ENCODE results near the gene CRX.
A peak's percentile ranks its signal among the peaks of the same experiment; 100 is the strongest.
"Not testable (repeated sequence)": the region's sequence is repeated elsewhere in the genome, so short reads cannot be mapped to it uniquely, and the experiment has no call there.

CRX gene
- long read RNA-seq, donor 1 = 0 reads
- long read RNA-seq, donor 2, partial matches to known transcripts = 0 of 1 reads
- long read RNA-seq, donor 2, other reads (novel, unspliced or antisense) = 0 of 1 reads
- long read RNA-seq, donor 3 = 0 reads
- long read RNA-seq, donor 4 = 0 reads
- long read RNA-seq, donor 5 = 0 reads
- long read RNA-seq, donor 6 = 0 reads
- long read RNA-seq, donor 7 = 0 reads
- long read RNA-seq, donor 8 = 0 reads

DNA sequence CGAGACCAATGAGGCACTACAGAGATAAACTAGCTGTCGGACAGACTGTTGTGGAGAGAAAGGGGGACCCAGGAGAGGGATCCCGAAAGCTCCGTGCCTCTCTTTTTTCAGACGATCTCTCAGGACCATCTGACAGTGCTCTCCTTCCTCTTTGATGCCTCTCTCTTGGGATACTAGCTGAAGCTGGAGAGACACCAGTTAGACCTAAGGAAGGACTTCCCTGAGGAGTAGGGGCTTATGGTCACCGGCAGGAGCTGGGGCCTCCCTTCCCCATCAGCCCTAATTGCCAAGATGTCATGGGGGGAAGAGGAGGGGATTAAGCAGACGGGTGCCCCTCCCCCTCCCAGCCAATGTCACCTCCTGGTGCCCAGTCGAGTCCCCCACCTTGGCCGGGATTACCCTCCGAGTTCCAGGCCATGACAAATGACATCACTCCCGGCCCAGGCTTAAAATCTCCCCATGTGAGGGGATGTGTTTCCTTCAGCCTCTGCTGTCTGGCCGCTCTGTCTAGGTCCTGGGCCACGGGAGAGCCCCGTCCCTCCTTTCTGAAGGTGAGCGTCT lies at the start of gene CRX:
TSS of gene CRX (plus strand) at position 478 of the 561 bp plus-strand sequence. CDS start 12,507 bp downstream, outside the sequence.
- no peak for DNase-seq

DNA sequence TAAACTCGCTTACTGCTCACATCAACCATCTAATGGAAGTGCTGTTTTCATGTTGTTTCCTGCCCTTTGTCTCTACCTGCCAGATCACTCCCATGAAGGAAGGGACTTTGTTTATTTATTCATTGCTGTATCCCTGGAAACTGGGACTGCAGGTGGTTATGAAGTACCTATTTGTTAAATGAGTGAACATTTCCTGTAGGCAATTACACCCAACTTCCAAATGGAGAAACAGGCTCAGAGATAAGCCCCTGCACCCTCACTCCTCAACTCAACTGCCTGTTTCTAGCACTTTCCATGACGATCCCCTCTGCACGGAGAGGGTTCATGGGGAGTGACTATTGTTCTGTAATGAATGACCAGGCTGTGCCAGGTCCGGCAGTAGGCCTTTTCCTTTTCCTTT lies 45.2 kb upstream of the CRX start:
- no peak for DNase-seq

DNA sequence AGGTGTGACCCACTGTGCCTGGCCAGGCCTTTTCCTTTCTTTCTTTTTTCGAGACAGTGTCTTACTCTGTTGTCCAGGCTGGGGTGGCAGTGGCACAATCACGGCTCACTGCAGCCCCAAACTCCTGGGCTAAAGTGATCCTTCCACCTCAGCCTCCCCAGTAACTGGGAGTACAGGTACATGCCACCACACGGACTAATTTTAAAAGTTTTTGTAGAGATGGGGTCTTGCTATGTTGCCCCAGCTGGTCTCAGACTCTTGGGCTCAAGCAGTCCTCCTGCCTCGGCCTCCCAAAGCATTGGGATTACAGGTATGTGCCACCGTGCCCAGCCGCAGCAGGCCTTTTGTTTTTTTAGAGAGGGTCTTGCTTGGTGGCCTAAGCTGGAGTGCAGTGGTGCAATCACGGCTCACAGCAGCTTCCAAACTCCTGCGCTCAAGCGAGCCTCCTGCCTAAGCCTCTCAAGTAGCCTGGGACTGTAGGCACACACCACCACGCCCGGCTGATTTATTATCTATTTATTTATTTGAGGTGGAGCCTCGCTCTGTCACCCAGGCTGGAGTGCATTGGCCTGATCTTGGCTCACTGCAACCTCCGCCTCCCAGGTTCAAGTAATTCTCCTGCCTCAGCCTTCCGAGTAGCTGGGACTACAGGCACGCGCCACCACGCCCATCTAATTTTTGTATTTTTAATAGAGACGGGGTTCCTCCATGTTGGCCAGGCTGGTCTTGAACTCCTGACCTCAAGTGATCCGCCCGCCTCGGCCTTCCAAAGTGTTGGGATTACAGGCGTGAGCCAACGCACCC lies 44.3 kb upstream of the CRX start:
- DNase-seq = not testable (repeated sequence)

DNA sequence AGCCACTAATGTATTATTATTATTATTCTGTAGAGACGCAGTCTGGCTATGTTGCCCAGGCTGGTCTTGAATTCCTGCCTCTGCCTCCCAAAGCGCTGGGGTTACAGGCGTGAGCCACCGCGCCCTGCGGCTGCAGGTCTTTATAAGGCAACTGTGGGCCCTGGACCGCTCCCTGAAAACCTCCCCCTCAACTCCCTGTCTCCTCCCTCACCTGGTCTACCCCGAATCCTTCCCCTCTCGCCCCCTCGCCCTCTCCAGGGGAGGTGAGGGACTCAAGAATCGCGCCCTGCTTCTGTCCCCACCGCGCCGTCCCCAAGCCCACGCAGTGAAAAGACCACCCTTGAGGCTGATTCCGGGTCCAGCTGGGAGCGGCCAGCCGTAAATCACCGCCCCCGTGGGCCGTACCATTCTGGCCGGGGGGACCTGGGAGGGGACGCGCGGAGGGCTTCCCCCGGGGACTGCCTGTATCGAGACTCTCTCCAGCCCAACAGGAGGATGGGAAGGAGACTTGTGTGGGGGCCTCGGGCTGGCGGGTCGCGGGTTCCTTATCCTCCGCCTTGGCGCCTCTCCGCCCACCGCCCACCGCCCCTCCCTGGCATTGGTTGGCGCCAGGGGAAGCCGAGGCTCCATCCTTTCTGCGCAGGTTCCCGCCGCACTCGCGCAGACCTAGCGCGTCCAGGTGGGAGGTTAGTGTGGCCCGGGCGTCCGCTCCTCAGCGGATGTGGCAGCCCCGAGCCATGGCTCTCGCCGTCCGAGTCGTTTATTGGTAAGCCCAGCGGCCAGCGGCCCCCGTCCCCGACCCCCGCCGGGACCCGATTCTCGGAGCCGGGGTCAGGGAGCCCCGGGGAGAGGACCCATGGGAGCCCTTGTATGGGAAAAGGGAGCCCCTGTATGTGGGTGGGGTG lies 43.4 kb upstream of the CRX start, which contains the start of gene SELENOW:
TSS of gene SELENOW (plus strand) at position 655 of the 905 bp plus-strand sequence. CDS start at position 738, 83 bp downstream.
- DNase-seq = peak; percentile 95

DNA sequence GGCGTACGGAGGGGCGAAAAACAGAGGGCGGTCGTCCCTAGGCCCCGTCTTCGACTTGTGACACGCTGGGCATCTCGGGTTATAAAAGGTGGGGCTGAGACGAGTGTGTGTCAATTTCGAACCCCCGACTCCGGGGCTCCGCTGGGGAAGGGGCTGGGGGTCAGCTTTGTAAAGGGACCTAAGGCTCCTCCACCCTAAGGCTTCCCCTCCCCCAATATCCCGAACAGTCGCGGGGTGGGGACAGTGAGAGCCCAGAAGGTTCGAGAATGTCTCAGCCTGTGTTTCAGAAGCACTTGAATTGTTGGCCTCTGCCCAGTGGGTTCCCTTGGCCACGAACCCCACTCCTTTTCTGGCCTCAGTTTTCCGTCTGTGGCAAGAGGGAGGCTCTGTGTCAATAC lies 42.8 kb upstream of the CRX start:
- DNase-seq = no peak

DNA sequence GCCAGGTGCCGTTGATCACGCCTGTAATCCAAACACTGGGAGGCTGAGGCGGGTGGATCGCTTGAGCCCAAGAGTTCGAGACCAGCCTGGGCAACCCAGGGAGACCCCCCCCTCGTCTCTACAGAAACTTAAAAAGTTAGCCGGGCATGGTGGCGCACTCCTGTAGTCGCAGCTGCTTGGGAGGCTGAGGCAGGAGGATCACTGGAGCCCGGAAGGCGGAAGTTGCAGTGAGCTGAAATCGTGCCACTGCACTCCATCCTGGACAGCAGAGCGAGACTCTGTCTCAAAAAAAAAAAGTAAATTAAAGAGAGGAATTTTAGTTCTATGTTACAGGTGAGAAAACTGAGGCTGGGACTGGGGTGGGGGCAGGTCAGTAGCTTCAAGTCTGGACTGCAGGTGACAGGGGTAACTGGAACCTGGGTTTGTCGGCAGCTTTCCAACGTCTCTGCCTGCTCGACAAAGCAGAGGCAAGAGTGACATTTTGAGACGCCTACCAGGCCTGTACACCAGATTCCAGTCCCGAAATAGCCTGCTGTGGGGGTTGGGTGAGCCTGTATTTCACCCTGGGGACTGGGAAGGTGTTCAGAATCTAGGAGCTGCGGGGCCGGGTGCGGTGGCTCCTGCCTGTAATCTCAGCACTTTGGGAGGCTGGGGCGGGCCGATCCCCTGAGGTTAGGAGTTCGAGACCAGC lies 42.1 kb upstream of the CRX start:
- DNase-seq = no peak

DNA sequence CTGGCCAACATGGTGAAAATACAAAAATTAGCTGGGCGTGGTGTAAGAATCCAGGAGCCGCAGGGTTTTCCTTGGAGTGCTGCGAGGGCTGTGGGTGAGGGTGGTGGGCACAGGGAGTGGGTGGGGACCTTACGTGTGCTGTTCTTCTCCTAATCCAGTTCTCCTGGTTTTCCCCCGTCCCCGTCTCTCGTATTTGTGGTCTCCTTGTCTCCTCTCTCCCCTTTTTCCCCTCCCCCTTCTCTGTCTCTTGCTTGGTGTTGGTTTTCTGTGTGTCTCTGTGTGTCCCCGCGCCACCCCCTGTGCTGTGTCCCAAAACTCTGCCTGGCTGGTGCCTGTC lies 41.6 kb upstream of the CRX start:
- DNase-seq = no peak

DNA sequence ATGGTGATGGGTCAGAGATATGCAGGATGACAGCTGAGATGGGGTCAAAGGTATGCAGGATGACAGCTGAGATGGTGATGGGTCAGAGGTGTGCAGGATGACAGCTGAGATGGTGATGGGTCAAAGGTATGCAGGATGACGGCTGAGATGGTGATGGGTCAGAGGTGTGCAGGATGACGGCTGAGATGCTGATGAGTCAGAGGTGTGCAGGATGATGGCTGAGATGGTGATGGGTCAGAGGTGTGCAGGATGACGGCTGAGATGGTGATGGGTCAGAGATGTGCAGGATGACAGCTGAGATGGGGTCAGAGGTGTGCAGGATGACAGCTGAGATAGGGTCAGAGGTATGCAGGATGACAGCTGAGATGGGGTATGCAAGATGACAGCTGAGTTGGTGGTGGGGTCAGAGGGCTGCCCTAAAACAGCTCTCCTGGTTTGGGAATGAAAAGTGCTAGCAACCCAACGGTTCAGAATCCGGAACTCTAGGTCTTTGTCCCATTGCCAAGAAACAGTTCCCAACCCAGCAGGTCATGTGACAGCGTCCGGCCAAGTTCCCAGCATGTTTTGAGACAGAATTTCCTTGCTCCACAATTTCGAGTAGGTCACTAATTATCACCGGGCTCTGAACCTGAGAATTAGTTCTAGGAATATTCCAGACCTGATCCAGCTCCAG lies 40.0 kb upstream of the CRX start:
- DNase-seq = no peak

DNA sequence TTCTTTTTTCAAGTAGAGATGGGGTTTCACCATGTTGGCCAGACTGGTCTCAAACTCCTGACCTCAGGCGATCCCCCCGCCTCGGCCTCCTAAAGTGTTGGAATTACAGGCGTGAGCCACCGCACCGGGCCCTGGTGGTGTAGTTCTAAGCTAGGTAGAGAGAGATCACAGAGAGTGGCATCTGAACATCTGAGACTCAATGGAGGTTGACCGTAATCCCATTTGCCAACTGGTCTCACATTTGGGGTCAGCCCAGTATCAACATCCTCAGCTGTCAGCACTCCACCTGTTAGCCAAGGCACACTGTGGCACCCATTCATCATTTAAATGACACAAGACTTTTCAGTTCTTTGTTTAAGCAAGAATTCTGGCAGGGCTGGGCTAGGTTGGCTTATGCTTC lies 35.2 kb upstream of the CRX start:
- no peak for DNase-seq

DNA sequence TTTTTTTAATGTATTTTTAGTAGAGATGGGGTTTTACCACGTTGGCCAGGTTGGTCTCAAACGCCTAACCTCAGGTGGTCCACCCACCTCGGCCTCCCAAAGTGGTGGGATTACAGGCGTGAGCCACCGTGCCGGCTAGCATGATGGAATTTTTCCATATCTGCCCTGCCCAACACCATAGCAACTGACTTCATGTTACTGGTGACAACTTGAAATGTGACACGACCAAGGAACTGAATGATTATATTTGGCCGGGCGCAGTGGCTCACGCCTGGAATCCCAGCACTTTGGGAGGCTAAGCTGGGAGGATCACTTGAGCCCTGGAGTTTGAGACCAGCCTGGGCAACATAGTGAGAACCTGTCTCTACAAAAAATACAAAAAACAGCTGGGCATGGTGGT lies 34.4 kb upstream of the CRX start:
- DNase-seq = not testable (repeated sequence)

DNA sequence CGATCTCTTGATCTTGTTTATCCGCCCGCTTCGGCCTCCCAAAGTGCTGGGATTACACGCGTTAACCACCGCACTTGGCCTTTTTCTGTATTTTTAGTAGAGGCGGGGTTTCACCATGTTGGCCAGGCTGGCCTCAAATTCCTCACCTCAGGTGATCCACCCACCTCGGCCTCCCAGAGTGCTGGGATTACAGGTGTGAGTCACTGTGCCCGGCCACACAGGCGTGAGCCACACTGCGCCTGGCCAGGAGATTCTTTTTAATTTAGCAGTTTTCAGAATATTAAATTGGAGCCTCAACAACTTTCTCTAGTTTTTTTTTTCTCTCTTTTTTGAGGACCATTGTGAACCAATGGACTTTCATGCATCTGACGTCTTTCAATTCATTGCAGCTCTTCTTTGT lies 31.9 kb upstream of the CRX start:
- DNase-seq = not testable (repeated sequence)

DNA sequence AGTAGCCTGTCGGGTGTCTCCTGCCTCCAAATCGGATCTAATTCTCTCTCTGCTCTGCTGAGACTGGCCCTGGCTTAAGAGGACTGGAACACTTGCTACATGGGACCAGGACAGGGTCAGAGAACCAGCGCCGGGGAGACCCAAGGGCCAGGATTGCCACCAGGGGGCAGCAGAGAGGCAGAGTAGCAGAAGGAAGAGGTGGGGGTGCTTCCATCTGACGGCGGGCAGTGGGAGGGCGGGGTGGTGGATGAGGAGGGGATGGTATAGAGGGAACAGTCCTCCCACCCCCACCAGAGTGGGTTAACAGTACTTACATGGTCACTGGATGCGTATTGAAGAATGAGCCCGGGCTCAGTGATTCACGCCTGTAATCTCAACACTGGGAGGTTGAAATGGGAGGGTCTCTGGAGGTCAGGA lies 31.3 kb upstream of the CRX start:
- DNase-seq = peak; percentile 49

DNA sequence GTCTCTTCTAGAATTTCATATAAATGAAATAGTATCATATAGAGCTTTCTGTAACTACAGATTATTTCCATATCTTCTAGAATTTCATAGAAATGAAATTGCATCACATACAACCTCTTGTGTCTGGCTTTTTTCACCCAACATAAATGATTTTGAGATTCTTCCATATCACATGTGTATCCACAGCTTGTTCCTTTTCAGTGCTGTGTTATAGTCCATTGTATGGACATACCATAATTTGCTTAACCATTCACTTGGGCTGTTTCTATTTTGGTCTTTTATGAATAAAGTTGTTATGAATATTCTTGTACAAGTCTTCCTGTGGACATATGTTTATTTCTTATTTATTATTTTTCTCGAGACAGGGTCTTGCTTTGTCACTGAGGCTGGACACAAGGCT lies 29.1 kb upstream of the CRX start:
- DNase-seq = no peak

DNA sequence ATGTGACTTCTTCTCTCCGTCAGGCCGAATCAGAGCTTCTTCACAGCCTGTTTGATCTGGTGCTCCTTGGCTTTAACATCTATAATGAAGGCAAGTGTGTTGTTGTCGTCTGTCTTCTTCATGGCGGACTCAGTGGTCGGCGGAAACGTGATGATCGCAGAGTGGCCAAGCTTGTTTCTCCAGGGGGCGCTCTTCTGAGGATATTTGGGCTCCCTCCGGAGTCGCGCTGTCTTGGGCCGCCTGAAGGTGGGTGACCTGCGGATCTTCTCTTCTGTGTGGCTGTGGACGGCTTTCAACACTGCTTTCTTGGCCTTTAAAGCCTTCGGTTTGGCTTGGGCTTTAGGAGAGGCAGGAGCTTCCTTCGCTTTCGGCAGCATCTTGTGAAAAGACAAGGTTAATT lies 27.2 kb upstream of the CRX start:
- no peak for DNase-seq

DNA sequence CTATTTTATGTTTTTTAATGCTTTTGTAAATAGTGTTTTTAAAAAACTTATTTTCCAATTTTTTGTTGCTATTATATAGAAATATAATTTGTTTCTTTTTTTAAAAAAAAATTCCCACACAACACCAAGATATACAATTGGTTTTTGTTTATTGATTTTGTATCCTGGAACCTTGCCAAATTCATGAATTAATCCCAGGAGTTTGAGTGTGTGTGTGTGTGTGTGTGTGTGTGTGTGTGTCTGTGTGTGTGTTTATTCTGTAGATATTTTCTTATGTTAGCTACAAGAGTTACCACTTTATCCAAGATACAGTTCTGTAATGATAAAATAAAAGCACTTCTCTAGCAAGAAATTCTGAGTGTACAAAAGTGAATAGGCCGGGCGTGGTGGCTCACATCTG lies 25.0 kb upstream of the CRX start:
- DNase-seq = no peak

DNA sequence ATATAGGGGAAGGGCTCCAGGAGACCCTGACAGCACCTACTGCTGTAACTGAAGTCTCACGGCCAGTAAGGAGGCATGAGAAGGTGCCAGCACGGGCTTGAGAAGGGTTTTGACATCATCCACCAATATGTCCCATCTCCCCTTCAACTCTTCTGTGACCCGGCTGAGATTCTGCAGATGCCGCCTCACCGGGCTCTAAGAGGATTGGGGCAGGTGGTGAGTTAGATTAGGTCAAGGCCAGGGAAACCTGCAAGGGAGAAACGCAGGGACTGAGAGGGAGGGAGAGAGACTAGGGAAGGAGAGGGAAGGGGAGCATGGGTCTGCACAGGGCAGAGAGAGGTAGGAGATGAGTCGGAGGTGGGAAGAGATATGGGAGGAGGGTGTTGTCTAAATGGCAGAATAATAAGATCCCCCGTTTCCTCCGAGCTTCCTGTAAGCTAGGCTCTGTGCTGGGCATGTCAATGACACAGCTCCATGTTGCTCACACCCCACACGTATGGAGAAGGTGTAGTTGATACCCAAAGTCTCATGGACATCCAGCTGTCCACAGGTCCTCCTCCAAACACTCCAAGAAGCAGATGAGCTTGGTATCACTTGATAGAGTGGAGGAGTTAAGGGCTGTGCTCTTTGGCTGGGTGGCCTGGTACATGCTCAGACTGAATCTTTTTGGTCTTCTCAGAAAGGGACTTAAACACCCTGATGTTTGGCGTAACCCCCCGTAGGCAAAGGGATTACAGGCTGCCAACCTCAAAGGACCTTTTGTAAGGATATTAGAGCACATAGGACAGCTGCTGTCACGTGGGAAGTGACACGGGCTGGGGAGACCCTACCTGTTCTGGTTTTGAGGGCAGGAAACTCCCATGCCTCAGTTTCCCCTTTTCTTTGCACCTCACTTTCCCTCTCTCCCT lies 23.5 kb upstream of the CRX start:
- DNase-seq = no peak

DNA sequence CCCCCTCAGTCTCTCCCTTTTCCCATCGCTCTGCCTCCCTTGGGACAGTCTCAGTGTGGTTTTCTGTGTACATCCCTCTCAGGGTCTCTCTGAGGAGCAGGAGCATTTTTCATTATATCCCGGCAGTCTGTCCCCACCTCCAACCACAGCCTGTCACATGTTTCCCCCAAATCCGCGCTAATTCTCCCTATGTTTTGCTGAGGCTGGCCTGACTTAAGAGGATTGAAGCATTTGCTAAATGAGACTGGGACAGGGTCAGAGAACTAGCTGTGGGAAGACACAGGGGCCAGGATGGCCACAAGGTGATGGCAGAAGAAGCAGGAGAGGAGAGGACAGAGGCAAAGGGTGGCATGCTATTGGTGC lies 22.9 kb upstream of the CRX start:
- no peak for DNase-seq

DNA sequence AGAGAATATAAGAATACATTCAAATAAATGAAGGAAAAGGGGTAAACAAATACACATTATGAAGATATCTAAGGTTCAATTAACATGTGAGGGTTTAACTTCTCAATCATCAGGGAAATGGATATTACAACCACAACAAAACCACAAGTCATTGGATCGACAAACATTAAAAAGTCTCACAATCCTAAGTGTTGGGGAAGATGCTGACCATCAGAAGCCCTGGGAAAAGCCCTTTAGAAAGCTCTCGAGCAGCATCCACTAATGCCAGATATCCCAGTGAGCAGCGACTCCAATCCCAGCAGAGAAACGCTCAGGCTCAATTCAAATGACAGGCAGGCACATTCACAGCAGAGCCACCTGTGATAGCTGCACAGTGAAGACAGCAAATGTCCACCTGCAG lies 20.5 kb upstream of the CRX start:
- DNase-seq = no peak

DNA sequence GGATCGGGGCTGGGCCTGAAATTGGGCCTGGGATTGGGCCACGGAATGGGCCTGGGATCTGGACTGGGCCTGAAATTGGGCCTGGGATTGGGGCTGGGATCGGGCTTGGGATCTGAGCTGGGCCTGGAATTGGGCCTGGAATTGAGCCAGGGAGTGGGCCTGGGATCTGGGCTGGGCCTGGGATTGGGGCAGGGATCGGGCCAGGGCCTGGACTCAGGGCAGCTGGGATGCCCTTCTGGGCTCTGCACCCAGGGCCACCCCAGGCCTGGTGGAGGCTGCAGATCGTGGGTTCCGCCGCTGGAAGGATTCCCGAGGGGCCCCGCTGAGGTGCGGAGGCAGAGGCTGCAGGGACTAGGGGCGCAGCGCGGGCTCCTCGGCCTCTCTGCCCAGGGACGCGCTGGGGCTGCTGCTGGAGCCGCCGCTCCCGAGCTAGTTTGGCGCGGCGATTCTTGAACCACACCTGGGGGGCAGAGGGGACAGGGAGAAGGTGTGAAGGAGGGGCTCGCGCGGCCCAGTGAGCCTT lies 19.2 kb upstream of the CRX start:
- DNase-seq = no peak

DNA sequence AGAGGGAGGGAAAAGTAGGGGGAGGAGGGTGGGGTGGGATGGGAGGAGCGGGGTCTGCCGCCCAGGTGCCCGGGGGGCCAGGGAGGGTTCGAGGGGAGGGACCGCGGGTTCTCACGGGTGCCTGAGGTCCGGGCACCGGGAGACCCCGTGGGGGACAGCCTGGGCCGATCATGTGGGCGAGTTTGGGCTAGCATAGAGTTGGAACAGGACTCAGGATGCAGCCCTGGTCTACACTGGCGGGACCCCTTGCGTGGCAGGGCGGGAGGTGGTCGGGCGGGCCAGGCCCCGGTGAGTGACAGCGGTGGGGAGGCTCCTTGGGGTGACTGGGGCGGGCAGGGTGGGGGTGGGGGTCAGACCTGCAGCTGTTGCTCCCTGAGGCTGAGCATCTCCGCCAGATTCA lies 18.6 kb upstream of the CRX start:
- not testable (repeated sequence) for DNase-seq
